SK-N-SH treated with all-trans-retinoic acid at 6 μM for 48 hours (cell line): ENCODE results near the gene PDE4B.

Experiments
- ATAC-seq: fragments of 200-7000 bp; cut with Tn5 transposase; 3 replicates; pipeline ENCODE4 v1.9.1; 2020; ENCODE audit warnings: mild to moderate bottlenecking, moderate library complexity
- ARNTL ChIP-seq: fragments of 450-650 bp; formaldehyde crosslinking; IDR thresholded peaks from 2 replicates; pipeline ENCODE4 v1.5.0; 2020; ENCODE audit warnings: low read depth, mild to moderate bottlenecking, moderate library complexity, borderline replicate concordance
- BACH2 ChIP-seq: fragments of 250-450 bp; sonication (Bioruptor Pico); IDR thresholded peaks from 2 replicates; pipeline ENCODE4 v1.9.0; 2021; ENCODE audit warnings: mild to moderate bottlenecking, borderline replicate concordance
- CSDC2 ChIP-seq: fragments of 250-450 bp; sonication (Bioruptor Pico); IDR thresholded peaks from 2 replicates; pipeline ENCODE4 v1.5.0; 2020; ENCODE audit warnings: mild to moderate bottlenecking, moderate library complexity
- CSRNP3 ChIP-seq: fragments of 250-450 bp; sonication (Bioruptor Pico); IDR thresholded peaks from 2 replicates; pipeline ENCODE4 v1.5.1; 2021; ENCODE audit warnings: mild to moderate bottlenecking, moderate library complexity
- ESRRG ChIP-seq: fragments of 250-450 bp; sonication (Bioruptor Pico); IDR thresholded peaks from 2 replicates; pipeline ENCODE4 v1.6.1; 2021; ENCODE audit warnings: mild to moderate bottlenecking
- GLIS3 ChIP-seq: fragments of 250-450 bp; sonication (Bioruptor Pico); IDR thresholded peaks from 2 replicates; pipeline ENCODE4 v1.5.0; 2020; ENCODE audit warnings: mild to moderate bottlenecking, moderate library complexity
- ISL1 ChIP-seq: fragments of 250-450 bp; sonication (Bioruptor Pico); IDR thresholded peaks from 2 replicates; pipeline ENCODE4 v2.1.2; 2022; ENCODE audit warnings: mild to moderate bottlenecking, moderate library complexity
- OSR1 ChIP-seq: fragments of 250-450 bp; sonication (Bioruptor Pico); IDR thresholded peaks from 2 replicates; pipeline ENCODE4 v1.8.0; 2022; ENCODE audit warnings: moderate library complexity, mild to moderate bottlenecking, inconsistent platforms
- POU6F1 ChIP-seq: fragments of 250-450 bp; sonication (Bioruptor Pico); IDR thresholded peaks from 2 replicates; pipeline ENCODE4 v1.8.0; 2021; ENCODE audit warnings: low read depth, mild to moderate bottlenecking, moderate library complexity, borderline replicate concordance
- PPARA ChIP-seq: fragments of 250-450 bp; sonication (Bioruptor Pico); IDR thresholded peaks from 2 replicates; pipeline ENCODE4 v1.5.0; 2020; ENCODE audit warnings: mild to moderate bottlenecking, borderline replicate concordance
- RARB ChIP-seq: fragments of 250-450 bp; sonication (Bioruptor Pico); IDR thresholded peaks from 2 replicates; pipeline ENCODE4 v1.8.0; 2021; ENCODE audit warnings: mild to moderate bottlenecking, moderate library complexity
- SNAI2 ChIP-seq: fragments of 250-450 bp; sonication (Bioruptor Pico); IDR thresholded peaks from 2 replicates; pipeline ENCODE4 v1.5.0; 2020; ENCODE audit warnings: mild to moderate bottlenecking, moderate library complexity
- TCF4 ChIP-seq: fragments of 250-450 bp; sonication (Bioruptor Pico); IDR thresholded peaks from 2 replicates; pipeline ENCODE4 v1.8.0; 2021; ENCODE audit warnings: mild to moderate bottlenecking, moderate library complexity, borderline replicate concordance
- TOX ChIP-seq: fragments of 250-450 bp; sonication (Bioruptor Pico); IDR thresholded peaks from 2 replicates; pipeline ENCODE4 v1.8.0; 2021; ENCODE audit warnings: mild to moderate bottlenecking, moderate library complexity, borderline replicate concordance
- TSHZ2 ChIP-seq: fragments of 250-450 bp; sonication (Bioruptor Pico); IDR thresholded peaks from 2 replicates; pipeline ENCODE4 v1.5.0; 2020; ENCODE audit warnings: mild to moderate bottlenecking, moderate library complexity
- ZC3H10 ChIP-seq: fragments of 250-450 bp; sonication (Bioruptor Pico); IDR thresholded peaks from 2 replicates; pipeline ENCODE4 v1.5.1; 2021; ENCODE audit warnings: mild to moderate bottlenecking, moderate library complexity
- ZFP3 ChIP-seq: fragments of 250-450 bp; sonication (Bioruptor Pico); IDR thresholded peaks from 2 replicates; pipeline ENCODE4 v1.5.0; 2020; ENCODE audit warnings: mild to moderate bottlenecking, moderate library complexity
- ZFP30 ChIP-seq: fragments of 450-650 bp; formaldehyde crosslinking; IDR thresholded peaks from 2 replicates; pipeline ENCODE4 v1.5.0; 2022; ENCODE audit warnings: mild to moderate bottlenecking, moderate library complexity
- ZNF70 ChIP-seq: fragments of 450-650 bp; formaldehyde crosslinking; IDR thresholded peaks from 2 replicates; pipeline ENCODE4 v1.5.0; 2020; ENCODE audit warnings: mild to moderate bottlenecking, moderate library complexity
- ZNF8 ChIP-seq: fragments of 450-650 bp; formaldehyde crosslinking; IDR thresholded peaks from 2 replicates; pipeline ENCODE4 v1.5.0; 2020; ENCODE audit warnings: mild to moderate bottlenecking, moderate library complexity

PDE4B gene

GRCh38 chr1:66351478-66351877 is 558.8 kb downstream of the PDE4B start (continued):
- TF ChIP-seq ZFP30 (CRISPR knock-in tag) (no peak), CSDC2 (no peak), CSRNP3 (no peak), POU6F1 (CRISPR knock-in tag) (no peak)

- no peak for TF ChIP-seq ZNF70 (CRISPR knock-in tag)
- TF ChIP-seq, all 23 proteins: peak for 0
- no peak for ATAC-seq
These were observed 559.2 kb downstream of the PDE4B start for GRCh38 chr1:66351913-66352312.

GRCh38 chr1:66352792-66353191 is 560.1 kb downstream of the PDE4B start:
- no peak for ATAC-seq
- TF ChIP-seq ZNF8 (no peak), ZFP30 (CRISPR knock-in tag) (no peak), SNAI2 (CRISPR knock-in tag) (no peak), TCF4 (CRISPR knock-in tag) (no peak), BACH2 (CRISPR knock-in tag) (no peak)

GRCh38 chr1:66353257-66353656 is 560.6 kb downstream of the PDE4B start:
- TF ChIP-seq ZC3H10 (CRISPR knock-in tag) (no peak), ZFP30 (CRISPR knock-in tag) (no peak)
- ATAC-seq: no peak

GRCh38 chr1:66354311-66355201 is 561.9 kb downstream of the PDE4B start:
- TF ChIP-seq TSHZ2 (CRISPR knock-in tag) (0 out of 2 replicates have a peak, but pooled peaks have one; percentile 12), ISL1 (CRISPR knock-in tag) (peak; percentile 36; the same call in 1 of the 2 replicates), PPARA (no peak)
- TF ChIP-seq, all 23 proteins: peak for 2
- peak; percentile 76 for ATAC-seq

- ATAC-seq: no peak
- TF ChIP-seq ZNF70 (CRISPR knock-in tag): no peak
- TF ChIP-seq GLIS3: no peak
- TF ChIP-seq ESRRG (CRISPR knock-in tag): no peak
- TF ChIP-seq ISL1 (CRISPR knock-in tag): no peak
- TF ChIP-seq OSR1: no peak
- no peak for TF ChIP-seq ARNTL
- TF ChIP-seq BACH2 (CRISPR knock-in tag): no peak
- TF ChIP-seq CSRNP3: no peak
- no peak for TF ChIP-seq TSHZ2 (CRISPR knock-in tag)
- TF ChIP-seq ZFP3: no peak
- no peak for TF ChIP-seq TCF4 (CRISPR knock-in tag)
- no peak for TF ChIP-seq TOX
- no peak for TF ChIP-seq SNAI2 (CRISPR knock-in tag)
- TF ChIP-seq ZC3H10 (CRISPR knock-in tag): no peak
- no peak for TF ChIP-seq RARB (CRISPR knock-in tag)
- TF ChIP-seq, all 23 proteins: peak for 0
These were observed 563.1 kb downstream of the PDE4B start for GRCh38 chr1:66355756-66356155.
